ACC112 (cell line): ENCODE measurements around the gene NPPC.
A peak's percentile ranks its signal among the peaks of the same experiment; 100 is the strongest.

Experiments
- H2AFZ ChIP-seq: fragments of 200-600 bp; sonication (generic); one replicate; pipeline ENCODE4 v1.6.0; 2017; ENCODE audit warnings: antibody characterized with exemption, low read length; ENCODE audit not compliant: unreplicated experiment
- H3K27ac ChIP-seq: fragments of 200-600 bp; sonication (generic); 2 replicates; pipeline ENCODE4 v1.5.1; 2014; ENCODE audit warnings: low read depth, mild to moderate bottlenecking, antibody characterized with exemption, low read length, moderate library complexity
- H3K27me3 ChIP-seq: fragments of 200-600 bp; sonication (generic); 2 replicates; pipeline ENCODE4 v1.6.1; 2014; ENCODE audit warnings: mild to moderate bottlenecking, antibody characterized with exemption, low read length, moderate library complexity, mixed read lengths; ENCODE audit not compliant: insufficient read depth
- H3K36me3 ChIP-seq: fragments of 200-600 bp; sonication (generic); 2 replicates; pipeline ENCODE4 v1.6.1; 2016; ENCODE audit warnings: mild to moderate bottlenecking, antibody characterized with exemption, low read length, moderate library complexity, mixed read lengths; ENCODE audit not compliant: insufficient read depth
- H3K4me1 ChIP-seq: fragments of 200-600 bp; sonication (generic); one replicate; pipeline ENCODE4 v1.6.1; 2016; ENCODE audit warnings: low read length, mixed read lengths; ENCODE audit not compliant: insufficient read depth, unreplicated experiment, control insufficient read depth
- H3K4me3 ChIP-seq: fragments of 200-600 bp; sonication (generic); 2 replicates; pipeline ENCODE4 v1.5.1; 2014; ENCODE audit warnings: mild to moderate bottlenecking, low read depth, low read length
- H3K79me2 ChIP-seq: fragments of 200-600 bp; sonication (generic); one replicate; pipeline ENCODE4 v1.6.0; 2016; ENCODE audit warnings: low read length; ENCODE audit not compliant: control insufficient read depth, unreplicated experiment, insufficient read depth

NPPC gene

GRCh38 chr2:231926180-231926741 lies at the start of gene NPPC:
Gene NPPC, minus strand, starts transcription at chr2:231926396. Its CDS starts 147 bp downstream, at chr2:231926249.
- H2AFZ ChIP-seq = peak within 1 kb of the TSS; percentile 57
- H3K4me1 ChIP-seq = peaks cover 6% of the 10 kb centered on the region
- peak within 1 kb of the TSS; percentile 69 for H3K4me3 ChIP-seq
- no peaks in the 10 kb centered on the region for H3K36me3 ChIP-seq
- H3K79me2 ChIP-seq = no peaks in the 10 kb centered on the region
- H3K27ac ChIP-seq = no peak within 1 kb of the TSS
- peaks cover 86% of the 10 kb centered on the region for H3K27me3 ChIP-seq

- Histone ChIP-seq H3K4me3 (no peak overlapping the region), H3K27ac (no peak overlapping the region), H3K79me2 (peaks cover 8% of the 10 kb centered on the region), H3K27me3 (no peaks in the 10 kb centered on the region), H3K4me1 (no peaks in the 10 kb centered on the region), H3K36me3 (peaks cover 4% of the 10 kb centered on the region; the same call in 1 of the 2 replicates), H2AFZ (no peak overlapping the region)
These were observed 48.8 kb upstream of the NPPC start for GRCh38 chr2:231975001-231975400.

- Histone ChIP-seq H3K4me3 (no peak overlapping the region), H3K27me3 (no peaks in the 10 kb centered on the region), H3K79me2 (peaks cover 40% of the 10 kb centered on the region), H3K27ac (no peak overlapping the region), H3K4me1 (no peaks in the 10 kb centered on the region), H3K36me3 (peaks cover 7% of the 10 kb centered on the region), H2AFZ (no peak overlapping the region)
These were observed 44.3 kb upstream of the NPPC start for GRCh38 chr2:231970461-231970860.

GRCh38 chr2:231968820-231969219 lies 42.6 kb upstream of the NPPC start:
- H3K27me3 ChIP-seq = no peaks in the 10 kb centered on the region
- no peak overlapping the region for H3K27ac ChIP-seq
- H3K79me2 ChIP-seq = peaks cover 51% of the 10 kb centered on the region
- no peak overlapping the region for H3K4me3 ChIP-seq
- no peak overlapping the region for H2AFZ ChIP-seq
- no peaks in the 10 kb centered on the region for H3K4me1 ChIP-seq
- H3K36me3 ChIP-seq = peaks cover 7% of the 10 kb centered on the region

GRCh38 chr2:231966886-231967285 lies 40.7 kb upstream of the NPPC start:
- peaks cover 63% of the 10 kb centered on the region for H3K79me2 ChIP-seq
- H2AFZ ChIP-seq = no peak overlapping the region
- H3K27ac ChIP-seq = no peak overlapping the region
- no peaks in the 10 kb centered on the region for H3K27me3 ChIP-seq
- H3K4me3 ChIP-seq = no peak overlapping the region
- peaks cover 3% of the 10 kb centered on the region; the same call in 1 of the 2 replicates for H3K36me3 ChIP-seq
- peaks cover 4% of the 10 kb centered on the region for H3K4me1 ChIP-seq

GRCh38 chr2:231965102-231965501 lies 38.9 kb upstream of the NPPC start:
- Histone ChIP-seq H3K27ac (no peak overlapping the region), H3K4me3 (no peak overlapping the region), H3K79me2 (peaks cover 64% of the 10 kb centered on the region), H3K27me3 (no peaks in the 10 kb centered on the region), H3K4me1 (peaks cover 9% of the 10 kb centered on the region), H2AFZ (no peak overlapping the region), H3K36me3 (peaks cover 3% of the 10 kb centered on the region; the same call in 1 of the 2 replicates)

- Histone ChIP-seq H3K36me3 (no peaks in the 10 kb centered on the region), H3K4me3 (peak within 1 kb of the TSS; percentile 88), H3K4me1 (peaks cover 9% of the 10 kb centered on the region), H2AFZ (peak within 1 kb of the TSS; percentile 85), H3K27me3 (no peaks in the 10 kb centered on the region), H3K27ac (peak within 1 kb of the TSS; percentile 31; the same call in 1 of the 2 replicates), H3K79me2 (peaks cover 37% of the 10 kb centered on the region)
These were observed 35.4 kb upstream of the NPPC start, which contains the start of gene DIS3L2 for GRCh38 chr2:231961349-231962166. Gene DIS3L2, plus strand, starts transcription at chr2:231961713. Its CDS starts 53,215 bp downstream, at chr2:232014928.

- H3K79me2 ChIP-seq = peaks cover 36% of the 10 kb centered on the region
- peak overlapping the region; percentile 88 for H3K4me3 ChIP-seq
- no peaks in the 10 kb centered on the region for H3K27me3 ChIP-seq
- H3K27ac ChIP-seq = peak overlapping the region; percentile 31; the same call in 1 of the 2 replicates
- H2AFZ ChIP-seq = peak overlapping the region; percentile 78
- H3K36me3 ChIP-seq = no peaks in the 10 kb centered on the region
- H3K4me1 ChIP-seq = peaks cover 9% of the 10 kb centered on the region
These were observed 34.7 kb upstream of the NPPC start for GRCh38 chr2:231960810-231961348.

- Histone ChIP-seq H3K27ac (no peak overlapping the region), H3K4me1 (peaks cover 5% of the 10 kb centered on the region), H3K4me3 (no peak overlapping the region), H3K79me2 (peaks cover 13% of the 10 kb centered on the region), H2AFZ (no peak overlapping the region), H3K36me3 (no peaks in the 10 kb centered on the region), H3K27me3 (no peaks in the 10 kb centered on the region)
These were observed 31.9 kb upstream of the NPPC start for GRCh38 chr2:231957913-231958763.
